Smooth muscle cell (in vitro differentiated cells): Measurements from ENCODE around the gene TEKT3. TPM values are rescaled to one million over a fixed set of nuclear protein-coding genes. Genes with fewer than 3 reads are reported as not detected.
A peak's percentile ranks its signal among the peaks of the same experiment; 100 is the strongest.

ENCODE experiments used
- DNase-seq: peaks from one replicate; lab custom pipeline; 2025; ENCODE audit not compliant: unreplicated experiment; lab: John Stamatoyannopoulos, UW
- H2AFZ ChIP-seq: fragments of 200-600 bp; sonication (generic); 2 replicates; pipeline ENCODE4 v1.6.0; 2016; ENCODE audit warnings: antibody characterized with exemption, low read depth, mild to moderate bottlenecking
- H3F3A ChIP-seq: fragments of 200-600 bp; sonication (generic); 2 replicates; pipeline ENCODE4 v1.6.0; 2017; ENCODE audit warnings: antibody characterized with exemption, low read depth
- H3K27ac ChIP-seq: fragments of 200-600 bp; sonication (generic); 2 replicates; pipeline ENCODE4 v1.5.1; 2016; ENCODE audit warnings: low read depth, mild to moderate bottlenecking
- H3K27me3 ChIP-seq: fragments of 200-600 bp; sonication (generic); 2 replicates; pipeline ENCODE4 v1.6.1; 2016; ENCODE audit warnings: low read depth, mild to moderate bottlenecking
- H3K36me3 ChIP-seq: fragments of 200-600 bp; sonication (generic); 2 replicates; pipeline ENCODE4 v1.5.1; 2016; ENCODE audit warnings: low read depth
- H3K4me1 ChIP-seq: fragments of 200-600 bp; sonication (generic); 2 replicates; pipeline ENCODE4 v1.5.1; 2016; ENCODE audit warnings: low read depth
- H3K4me2 ChIP-seq: fragments of 200-600 bp; sonication (generic); 2 replicates; pipeline ENCODE4 v1.6.0; 2016; ENCODE audit warnings: mild to moderate bottlenecking
- H3K4me3 ChIP-seq: fragments of 200-600 bp; sonication (generic); 2 replicates; pipeline ENCODE4 v1.5.1; 2016; ENCODE audit warnings: mild to moderate bottlenecking
- H3K79me2 ChIP-seq: fragments of 200-600 bp; sonication (generic); 2 replicates; pipeline ENCODE4 v1.6.0; 2016; ENCODE audit warnings: low read depth, mild to moderate bottlenecking
- H3K9ac ChIP-seq: fragments of 200-600 bp; sonication (generic); 2 replicates; pipeline ENCODE4 v1.6.0; 2016; ENCODE audit warnings: low read depth
- H3K9me3 ChIP-seq: fragments of 200-600 bp; sonication (generic); replicated peaks from 2 replicates; pipeline ENCODE4 v1.5.1; 2016; ENCODE audit warnings: low read depth
- H4K20me1 ChIP-seq: fragments of 200-600 bp; sonication (generic); 2 replicates; pipeline ENCODE4 v1.6.0; 2016; ENCODE audit warnings: low read depth
- WGBS: methylation state at CpG from one replicate; pipeline ENCODE4 v1.1.7; 2016; ENCODE audit warnings: low lambda C conversion rate; 5-methylcytosine and 5-hydroxymethylcytosine counted together
- polyA plus RNA-seq: library from polyadenylated mRNA; unstranded; fragments of >200 nt; fragmentation: Nextera tagmentation; extraction: Ambion mirVana; gene quantifications from 2 replicates; pipeline ENCODE4 v1.2.1, GENCODE V29; 2016
- total RNA-seq: library from RNA; depleted of rRNA; stranded (reverse); fragments of >200 nt; gene quantifications from 2 replicates; pipeline ENCODE4 v1.2.3, GENCODE V29; 2014
- TF ChIP-seq, protein P1 (sequence below): fragments of 200-600 bp; sonication (generic); IDR thresholded peaks from 2 replicates; pipeline ENCODE4 v1.5.1; 2017; ENCODE audit warnings: borderline replicate concordance, mild to moderate bottlenecking, antibody characterized with exemption; ENCODE audit not compliant: insufficient read depth, poor library complexity, severe bottlenecking

Gene TEKT3
- total and polyA plus RNA-seq, 2 experiments from 2014 or later = 0.09 to 1.00 TPM

DNA sequence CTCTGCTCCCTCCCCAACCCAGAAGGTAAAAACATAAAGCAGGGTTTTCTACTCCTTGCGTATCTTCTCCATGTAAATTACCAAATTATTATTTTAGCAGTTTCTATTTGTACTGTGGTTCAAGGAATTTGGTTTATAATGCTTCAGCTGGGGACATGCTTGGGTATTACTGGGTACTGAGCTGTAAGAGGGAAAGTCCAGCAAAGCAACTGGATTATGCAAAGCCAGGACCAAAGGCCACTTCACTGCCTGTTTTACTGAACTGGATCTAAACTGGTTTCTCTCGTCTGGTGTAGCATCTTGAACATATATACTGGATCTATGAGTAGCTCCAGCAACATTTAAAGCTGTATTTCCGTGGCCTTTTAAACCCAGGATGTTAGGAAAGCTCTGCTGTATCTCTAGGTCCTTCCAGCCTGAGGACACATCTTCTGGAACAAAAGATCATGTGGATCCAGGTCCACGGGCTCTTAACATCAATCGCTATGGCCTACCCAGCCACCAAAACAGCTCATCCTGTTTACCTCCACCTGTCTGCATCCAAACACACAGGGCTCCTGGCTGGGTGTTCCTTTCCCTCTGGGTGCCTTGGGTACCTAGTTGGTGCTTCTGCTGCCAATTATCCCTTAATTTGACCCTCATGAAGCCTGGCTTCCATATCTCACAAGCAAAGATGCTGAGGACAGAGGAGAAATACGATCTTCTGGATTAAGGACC, 83.4 kb downstream of the TEKT3 start:
- H3K9me3 ChIP-seq = no peaks in the 10 kb centered on the region
- H4K20me1 ChIP-seq = peaks cover 5% of the 10 kb centered on the region
- H3K36me3 ChIP-seq = no peaks in the 10 kb centered on the region
- TF ChIP-seq, protein P1, sequence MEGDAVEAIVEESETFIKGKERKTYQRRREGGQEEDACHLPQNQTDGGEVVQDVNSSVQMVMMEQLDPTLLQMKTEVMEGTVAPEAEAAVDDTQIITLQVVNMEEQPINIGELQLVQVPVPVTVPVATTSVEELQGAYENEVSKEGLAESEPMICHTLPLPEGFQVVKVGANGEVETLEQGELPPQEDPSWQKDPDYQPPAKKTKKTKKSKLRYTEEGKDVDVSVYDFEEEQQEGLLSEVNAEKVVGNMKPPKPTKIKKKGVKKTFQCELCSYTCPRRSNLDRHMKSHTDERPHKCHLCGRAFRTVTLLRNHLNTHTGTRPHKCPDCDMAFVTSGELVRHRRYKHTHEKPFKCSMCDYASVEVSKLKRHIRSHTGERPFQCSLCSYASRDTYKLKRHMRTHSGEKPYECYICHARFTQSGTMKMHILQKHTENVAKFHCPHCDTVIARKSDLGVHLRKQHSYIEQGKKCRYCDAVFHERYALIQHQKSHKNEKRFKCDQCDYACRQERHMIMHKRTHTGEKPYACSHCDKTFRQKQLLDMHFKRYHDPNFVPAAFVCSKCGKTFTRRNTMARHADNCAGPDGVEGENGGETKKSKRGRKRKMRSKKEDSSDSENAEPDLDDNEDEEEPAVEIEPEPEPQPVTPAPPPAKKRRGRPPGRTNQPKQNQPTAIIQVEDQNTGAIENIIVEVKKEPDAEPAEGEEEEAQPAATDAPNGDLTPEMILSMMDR = no peak
- H3K27ac ChIP-seq = peak overlapping the region; percentile 65
- peak overlapping the region; percentile 69 for H3K4me2 ChIP-seq
- no peak overlapping the region for H2AFZ ChIP-seq
- peaks cover 6% of the 10 kb centered on the region for H3K4me1 ChIP-seq
- no peak for DNase-seq
- H3F3A ChIP-seq = peaks cover 4% of the 10 kb centered on the region
- 72% methylated on average over 6 of the region's 6 CpGs for WGBS
- H3K4me3 ChIP-seq = no peak overlapping the region
- H3K79me2 ChIP-seq = peaks cover 36% of the 10 kb centered on the region
- H3K27me3 ChIP-seq = no peaks in the 10 kb centered on the region
- no peak overlapping the region for H3K9ac ChIP-seq

DNA sequence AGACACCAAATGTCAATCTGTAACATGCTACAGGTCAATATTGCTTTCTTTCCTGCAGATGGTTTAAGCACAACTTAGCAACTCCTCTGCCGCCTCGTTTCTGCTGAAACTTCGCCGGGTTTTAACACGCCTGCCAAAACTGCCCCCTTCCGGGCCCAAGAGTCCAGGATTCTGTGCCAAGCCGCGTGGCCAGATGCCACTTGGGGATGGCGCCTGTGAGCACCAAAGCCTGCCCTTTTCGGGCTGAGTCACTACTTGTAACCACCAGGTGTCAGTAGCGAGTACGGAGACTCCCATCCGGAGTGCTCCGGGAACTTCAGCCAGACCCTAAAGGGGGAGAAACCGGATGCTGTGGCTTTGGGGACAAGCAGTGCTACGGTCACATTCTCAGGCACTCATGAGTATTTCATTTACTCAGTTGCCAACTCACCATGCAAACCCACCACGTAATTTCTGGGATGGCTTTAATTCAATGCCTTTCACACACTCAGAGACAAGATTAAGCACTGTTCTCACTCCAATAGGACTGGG, 84.1 kb downstream of the TEKT3 start:
- H3K79me2 ChIP-seq = peaks cover 40% of the 10 kb centered on the region

DNA sequence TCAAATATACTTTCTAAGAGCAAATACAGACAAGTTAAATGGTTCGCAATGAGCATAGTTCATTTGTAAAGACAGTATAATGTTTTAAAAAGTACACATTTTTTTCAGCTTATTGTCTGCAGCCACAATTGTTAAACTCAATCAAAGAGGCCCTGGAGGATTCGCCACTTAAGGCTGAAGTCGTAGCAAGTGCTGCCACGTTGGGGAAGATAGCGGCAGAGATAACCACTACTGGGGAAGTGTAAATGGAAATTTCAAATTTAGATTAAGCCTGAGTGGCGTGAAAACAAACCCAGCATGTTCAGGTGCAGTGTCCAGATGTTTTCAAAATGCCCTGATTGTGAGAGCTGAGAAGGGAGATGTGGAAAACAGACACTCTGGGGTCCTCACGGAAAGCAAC, 84.7 kb downstream of the TEKT3 start:
- 75% methylated on average over 7 of the region's 7 CpGs for WGBS
- no peak for DNase-seq
- H3K36me3 ChIP-seq = no peaks in the 10 kb centered on the region

More for the DNA sequence above, 84.1 kb downstream of the TEKT3 start:
- H3K9ac ChIP-seq = no peak overlapping the region
- H3K27me3 ChIP-seq = no peaks in the 10 kb centered on the region
- peaks cover 5% of the 10 kb centered on the region for H4K20me1 ChIP-seq
- H3F3A ChIP-seq = peaks cover 4% of the 10 kb centered on the region
- H3K4me2 ChIP-seq = peak overlapping the region; percentile 69
- no peak overlapping the region for H3K4me3 ChIP-seq
- TF ChIP-seq, protein P1 = peak; percentile 87
- H3K36me3 ChIP-seq = no peaks in the 10 kb centered on the region
- peaks cover 6% of the 10 kb centered on the region for H3K4me1 ChIP-seq
- no peak overlapping the region for H2AFZ ChIP-seq
- H3K27ac ChIP-seq = peak overlapping the region; percentile 65
- DNase-seq = peak; percentile 21
- H3K9me3 ChIP-seq = no peaks in the 10 kb centered on the region
- WGBS = 16% methylated on average over 17 of the region's 17 CpGs

More for the DNA sequence above, 84.7 kb downstream of the TEKT3 start:
- TF ChIP-seq, protein P1 = no peak
- no peak overlapping the region for H3K4me3 ChIP-seq
- no peaks in the 10 kb centered on the region for H3K9me3 ChIP-seq
- H3K27me3 ChIP-seq = no peaks in the 10 kb centered on the region
- no peak overlapping the region for H3K27ac ChIP-seq
- H2AFZ ChIP-seq = no peak overlapping the region
- no peak overlapping the region for H3K9ac ChIP-seq
- peaks cover 4% of the 10 kb centered on the region for H3F3A ChIP-seq
- peaks cover 4% of the 10 kb centered on the region for H3K4me1 ChIP-seq
- no peak overlapping the region for H3K4me2 ChIP-seq
- peaks cover 5% of the 10 kb centered on the region for H4K20me1 ChIP-seq
- peaks cover 47% of the 10 kb centered on the region for H3K79me2 ChIP-seq
